ENCODE results near the gene ARID1B. TPM values are rescaled to one million over a fixed set of nuclear protein-coding genes. Genes with fewer than 3 reads are reported as not detected.
A peak's percentile ranks its signal among the peaks of the same experiment; 100 is the strongest.

The ARID1B gene
- total and polyA plus RNA-seq, 10 of the 15 experiments (the other 5 are each of a cell fraction or from before 2014, with no cell fraction given) = 24.7 to 133 (median 54.6) TPM

- TF ChIP-seq E2F8 (IDR thresholded peaks at IDR 0.05; ENCODE audit: low read depth, partially characterized antibody) (no peak), RUNX3 (IDR thresholded peaks at IDR 0.05; ENCODE audit: low read length) (peak; percentile 46; the same call in 1 of the 2 replicates), TAF1 (IDR thresholded peaks at IDR 0.05; ENCODE audit: borderline replicate concordance, low read depth, low read length) (no peak), MEF2A (IDR thresholded peaks at IDR 0.05; ENCODE audit: insufficient read depth, low read depth, low read length) (no peak), CBX3 (IDR thresholded peaks at IDR 0.05; ENCODE audit: borderline replicate concordance, low read depth) (no peak), MLLT1 (IDR thresholded peaks at IDR 0.05) (no peak; the same call in 1 of the 2 replicates), MTA3 (IDR thresholded peaks at IDR 0.05; ENCODE audit: borderline replicate concordance, low read length) (no peak)
Measured at GRCh38 chr6:156791320-156791850, 14.2 kb downstream of the ARID1B start (continued).

DNA sequence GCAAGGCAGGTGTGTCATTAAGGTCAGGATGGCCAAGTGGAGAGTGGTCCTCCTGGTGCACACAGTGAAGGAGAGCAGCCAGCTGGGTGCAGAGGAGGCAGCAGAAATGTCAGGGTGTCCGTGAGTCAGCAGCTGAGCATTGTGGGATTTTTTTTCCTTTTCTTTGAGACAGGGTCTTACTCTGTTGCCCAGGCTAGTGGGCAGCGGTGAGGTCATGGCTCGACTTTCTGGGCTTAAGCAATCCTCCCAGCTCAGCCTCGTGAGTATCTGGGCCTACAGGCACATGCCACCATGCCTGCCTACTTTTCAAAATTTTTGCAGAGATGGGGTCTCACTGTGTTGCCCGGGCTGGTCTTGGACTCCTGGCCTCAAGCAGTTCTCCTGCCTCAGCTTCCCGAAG lies 16.0 kb downstream of the ARID1B start:
- no TSS peak for BruUV-seq (replicated peaks)
- in situ Hi-C loops (cut with MboI) = no loop called here

More for the DNA sequence above, 16.0 kb downstream of the ARID1B start:
- no peak for TF ChIP-seq IKZF2 (IDR thresholded peaks at IDR 0.05)
- TF ChIP-seq POLR2A (IDR thresholded peaks at IDR 0.05; ENCODE audit: low read depth, low read length) = peak; percentile 48; the same call in 1 of the 2 replicates
- Histone ChIP-seq H3K4me3 (no peak overlapping the region), H3K4me1 (ENCODE audit: control insufficient read depth, insufficient read depth, low read length) (peaks cover 42% of the 10 kb centered on the region), H3K4me2 (ENCODE audit: control insufficient read depth, insufficient read depth) (0 out of 2 replicates have a peak overlapping the region, but pooled peaks have one; percentile 9), H3K27me3 (replicated peaks in 1 of 2; ENCODE audit: control insufficient read depth in 2 of 2, insufficient read depth in 2 of 2, low read length in 1 of 2) (no peaks in the 10 kb centered on the region), H2AFZ (ENCODE audit: control insufficient read depth, low read depth, low read length) (no peak overlapping the region), H3K9ac (ENCODE audit: control insufficient read depth, insufficient read depth, low read length) (no peak overlapping the region), H3K79me2 (ENCODE audit: control insufficient read depth, insufficient read depth, low read length) (peaks cover 100% of the 10 kb centered on the region), H3K9me3 (replicated peaks; ENCODE audit: control insufficient read depth, insufficient read depth, low read length) (no peaks in the 10 kb centered on the region), H3K36me3 (ENCODE audit: control insufficient read depth in 2 of 2, insufficient read depth in 2 of 2, low read length in 1 of 2) (peaks cover 0 to 8% of the 10 kb centered on the region in 2 experiments; a peak in 2 of 4 replicates), H3K27ac (ENCODE audit: control insufficient read depth, insufficient read depth) (no peak overlapping the region), H4K20me1 (ENCODE audit: control insufficient read depth, insufficient read depth) (peaks cover 4% of the 10 kb centered on the region)
- CTCF ChIA-PET = interaction anchor here (1.0 kb wide), 1 partner anchor 205 kb away, joined by 3 read pairs; no protein-coding TSS in a partner anchor
- intact Hi-C loops (cut with micrococcal nuclease; ENCODE audit: unreplicated experiment) = no loop called here
- DNase-seq (ENCODE audit: low read depth, low spot score) (no peak), ATAC-seq (no peak), FAIRE-seq (no peak)
- RAD21 ChIA-PET (ENCODE audit: unreplicated experiment) = interaction anchor here (1.6 to 2.4 kb wide), 3 partner anchors 10 to 72 kb away, joined by 7 to 12 read pairs (median 7); no protein-coding TSS in a partner anchor
- WGBS (ENCODE audit: insufficient coverage, insufficient replicate concordance, low lambda C conversion rate, missing lambda C conversion rate) = 90% methylated on average over 6 of the region's 6 CpGs
- SMC1A ChIA-PET (ENCODE audit: uncharacterized antibody, unreplicated experiment) = interaction anchor here (0.6 to 5.1 kb wide), 8 partner anchors 11 to 227 kb away, joined by 3 to 23 read pairs (median 5); no protein-coding TSS in a partner anchor
- POLR2A ChIA-PET = interaction anchor here (1.3 to 2.9 kb wide), 2 partner anchors 13 to 72 kb away, joined by 3 to 10 read pairs; no protein-coding TSS in a partner anchor

All from GM12878 (cell line).